Liver (tissue), 3 donors: Measurements from ENCODE around the gene MAG.

Experiments
- ATF3 ChIP-seq: IDR thresholded peaks from 2 replicates; pipeline ENCODE4 v1.6.1; 2016; ENCODE audit warnings: antibody characterized with exemption
- CTCF ChIP-seq: fragments of 150-350 bp; IDR thresholded peaks from 2 replicates; pipeline ENCODE4 v1.5.1; 2017; ENCODE audit warnings: improper control_type of control experiment, low read depth, low read length; ENCODE audit not compliant: missing input control
- EGR1 ChIP-seq, 2 donors: IDR thresholded peaks; 2 replicates each; pipeline ENCODE4 v1.6.1; 2016 to 2018; ENCODE audit warnings: antibody characterized with exemption in 2 of 2, low read depth in 2 of 2
- GABPA ChIP-seq, 2 donors: IDR thresholded peaks in 1 of 2; conservative IDR thresholded peaks in 1 of 2; 2 replicates each; pipeline ENCODE4 v1.6.1; 2016; ENCODE audit warnings: antibody characterized with exemption in 2 of 2, mild to moderate bottlenecking in 1 of 2, moderate library complexity in 1 of 2
- HNF4A ChIP-seq, 2 donors: conservative IDR thresholded peaks; 2 replicates each; pipeline ENCODE4 v1.6.1; 2016; ENCODE audit warnings: antibody characterized with exemption in 2 of 2, mild to moderate bottlenecking in 2 of 2
- HNF4G ChIP-seq: IDR thresholded peaks from 2 replicates; pipeline ENCODE4 v1.6.1; 2016; ENCODE audit warnings: antibody characterized with exemption
- JUND ChIP-seq, 2 donors: IDR thresholded peaks; 2 replicates each; pipeline ENCODE4 v1.6.1; 2016; ENCODE audit warnings: antibody characterized with exemption in 2 of 2
- MAX ChIP-seq: IDR thresholded peaks from 2 replicates; pipeline ENCODE4 v1.6.1; 2016; ENCODE audit warnings: antibody characterized with exemption
- NR2F2 ChIP-seq: IDR thresholded peaks from 2 replicates; pipeline ENCODE4 v1.6.1; 2016; ENCODE audit warnings: antibody characterized with exemption
- REST ChIP-seq: IDR thresholded peaks from 2 replicates; pipeline ENCODE4 v1.6.1; 2016; ENCODE audit warnings: antibody characterized with exemption, mild to moderate bottlenecking
- SP1 ChIP-seq: IDR thresholded peaks from 2 replicates; pipeline ENCODE4 v1.6.1; 2018; ENCODE audit warnings: antibody characterized with exemption, mild to moderate bottlenecking
- TAF1 ChIP-seq: conservative IDR thresholded peaks from 2 replicates; pipeline ENCODE4 v1.6.1; 2016; ENCODE audit warnings: antibody characterized with exemption, mild to moderate bottlenecking
- YY1 ChIP-seq: IDR thresholded peaks from 2 replicates; pipeline ENCODE4 v1.6.1; 2016; ENCODE audit warnings: antibody characterized with exemption, mild to moderate bottlenecking
- ZBTB33 ChIP-seq: IDR thresholded peaks from 2 replicates; pipeline ENCODE4 v1.6.1; 2016; ENCODE audit warnings: antibody characterized with exemption
- donor health status: healthy.
- donor health status: healthy.

GRCh38 chr19:35354898-35355297, 62.9 kb downstream of the MAG start:
- TF ChIP-seq CTCF (no peak), JUND (IDR thresholded peaks at IDR 0.05) (no peak), REST (no peak), GABPA (IDR thresholded peaks at IDR 0.05 in 1 of 2, conservative IDR thresholded peaks at IDR 0.05 in 1 of 2) (no peak), SP1 (no peak), NR2F2 (no peak), MAX (no peak), HNF4A (conservative IDR thresholded peaks at IDR 0.05) (no peak), ATF3 (no peak), TAF1 (no peak), ZBTB33 (no peak), YY1 (no peak), EGR1 (IDR thresholded peaks at IDR 0.05; ENCODE audit: low read depth in 2 of 2) (no peak), HNF4G (no peak)
